HG02759 (cell line): ENCODE results near the gene FOXP1.
"Not testable (repeated sequence)": the region's sequence is repeated elsewhere in the genome, so short reads cannot be mapped to it uniquely, and the experiment has no call there.

Experiments used
- ATAC-seq: cut with Tn5 transposase; IDR thresholded peaks from one replicate; pipeline ENCODE4 v1.9.1; 2021; ENCODE audit warnings: mild to moderate bottlenecking, moderate library complexity; ENCODE audit not compliant: unreplicated experiment

FOXP1 gene

DNA sequence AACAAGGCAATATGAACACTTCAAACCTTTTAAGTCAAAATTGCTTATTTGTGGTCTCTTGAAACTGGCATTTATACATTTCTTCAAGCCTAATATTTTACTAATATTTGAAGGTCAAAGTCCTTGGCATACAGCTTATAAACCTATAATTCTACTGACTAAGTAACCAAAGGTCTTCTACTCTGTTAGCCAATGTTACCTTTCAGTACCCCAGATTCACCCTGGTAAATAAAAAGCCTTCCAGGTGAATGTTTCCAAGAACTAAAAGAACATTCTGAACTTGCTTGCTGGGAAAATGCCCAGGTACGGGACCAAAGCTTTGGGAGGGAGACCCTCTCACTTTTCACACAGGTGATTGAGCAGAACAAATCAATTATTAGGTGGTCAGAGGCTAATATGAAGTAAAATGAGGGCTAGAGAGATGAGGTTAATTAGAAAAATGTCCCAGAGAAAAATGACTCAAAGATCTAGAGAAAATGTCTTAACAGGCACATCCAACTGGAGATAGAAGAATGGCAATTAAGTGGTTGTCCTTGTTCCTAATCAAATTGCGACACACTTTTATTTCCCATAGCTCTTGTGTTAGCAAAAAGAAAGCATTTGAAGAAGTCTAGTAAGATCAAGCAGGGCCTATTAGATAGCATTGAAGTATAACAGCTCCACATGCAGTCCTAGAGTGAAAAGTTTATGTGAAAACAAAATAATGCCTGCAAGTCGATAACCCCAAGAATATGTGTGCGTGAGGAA is 232.0 kb downstream of the FOXP1 start:
- no peak for ATAC-seq

DNA sequence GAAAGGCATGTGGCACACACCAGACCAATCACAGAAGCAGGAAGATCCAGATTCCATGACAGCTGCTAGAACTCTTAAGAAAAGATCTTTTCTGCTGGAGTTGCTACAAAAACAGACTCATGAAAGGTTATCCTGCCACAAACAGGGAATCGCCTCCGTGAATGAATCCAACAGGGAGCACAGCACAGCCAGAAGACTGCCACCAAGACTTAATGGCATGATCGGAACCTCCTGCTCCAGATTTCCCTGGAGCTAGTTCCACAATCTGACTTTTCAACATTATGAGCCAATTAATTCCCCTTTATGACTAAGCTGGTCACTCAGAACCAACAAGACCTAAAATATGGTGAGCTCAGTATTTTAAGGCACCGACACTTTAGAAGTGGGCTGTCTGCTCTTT is 232.5 kb downstream of the FOXP1 start:
- no peak for ATAC-seq

GRCh38 chr3:71348831-71349230 is 234.7 kb downstream of the FOXP1 start:
- ATAC-seq = no peak

DNA sequence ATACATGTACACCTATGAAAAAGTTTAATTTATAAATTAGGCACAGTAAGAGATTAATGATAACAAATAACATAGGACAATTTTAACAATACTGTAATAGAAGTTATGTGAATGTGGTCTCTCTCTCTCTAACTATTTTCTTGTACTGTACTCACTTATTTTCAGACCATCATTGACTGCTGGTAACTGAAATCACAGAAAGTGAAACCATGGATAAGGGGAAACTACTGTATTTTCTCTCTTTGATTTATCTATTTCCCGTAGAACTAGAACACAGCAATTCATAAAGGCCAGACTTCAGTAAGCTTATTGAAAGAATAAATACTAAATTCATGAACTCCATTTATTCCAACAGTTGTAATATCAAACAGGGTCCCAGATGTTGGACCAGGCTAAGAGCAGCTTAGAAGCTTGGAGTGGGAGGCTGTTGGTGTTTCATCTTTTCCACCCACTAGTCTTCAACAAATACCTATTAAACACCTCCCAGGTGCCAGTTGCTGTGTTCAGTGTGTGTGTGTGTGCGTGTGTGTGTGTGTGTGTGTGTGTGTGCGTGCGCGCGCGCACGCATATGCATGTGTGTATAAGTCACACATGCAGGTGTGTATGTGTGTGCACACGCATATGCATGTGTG is 235.4 kb downstream of the FOXP1 start:
- ATAC-seq = no peak

GRCh38 chr3:71346061-71346460 is 237.5 kb downstream of the FOXP1 start:
- no peak for ATAC-seq

- no peak for ATAC-seq
Measured at GRCh38 chr3:71345429-71346040, 238.0 kb downstream of the FOXP1 start.

- ATAC-seq = no peak
Measured at GRCh38 chr3:71341721-71342120, 241.8 kb downstream of the FOXP1 start.

GRCh38 chr3:71339049-71339448 is 244.5 kb downstream of the FOXP1 start:
- no peak for ATAC-seq

DNA sequence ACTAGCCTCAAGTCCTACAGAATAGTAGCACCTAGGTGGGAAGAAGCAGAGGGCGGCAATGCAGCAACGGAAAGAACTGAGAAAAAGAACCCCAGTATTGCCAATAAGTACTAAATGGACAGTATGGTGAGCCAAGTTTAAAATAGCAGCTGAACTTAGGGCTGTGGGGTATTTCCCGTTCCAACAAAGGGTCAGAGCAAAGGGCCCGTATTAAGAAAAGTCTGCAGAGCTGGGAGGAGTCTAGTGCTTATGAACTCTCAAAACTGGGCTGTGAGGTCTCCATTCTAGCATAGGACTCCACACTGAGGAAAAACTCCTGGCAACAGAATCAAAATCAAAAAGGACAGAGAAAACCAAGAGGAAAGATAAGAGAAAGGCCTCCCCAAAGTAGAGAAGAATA is 250.7 kb downstream of the FOXP1 start:
- no peak for ATAC-seq

GRCh38 chr3:71330909-71331308 is 252.6 kb downstream of the FOXP1 start:
- no peak for ATAC-seq

DNA sequence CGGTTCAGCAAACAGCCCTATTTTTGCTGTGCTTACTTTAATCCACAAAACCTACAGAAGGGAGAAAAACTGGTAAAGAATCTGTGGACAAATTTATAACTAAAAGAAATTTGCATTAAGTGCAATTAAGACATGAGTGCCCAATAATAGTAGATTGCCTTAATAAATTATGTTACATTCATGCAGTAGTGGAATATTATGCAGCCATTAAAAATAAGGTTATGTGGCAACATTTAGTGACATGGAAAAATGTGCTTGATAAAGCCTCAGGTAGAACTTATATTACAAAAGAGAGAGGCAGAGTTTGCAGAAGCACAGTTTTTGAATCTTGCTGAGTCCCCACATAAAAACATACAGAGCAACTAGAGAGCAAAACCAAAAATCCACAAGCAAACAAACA is 253.0 kb downstream of the FOXP1 start:
- ATAC-seq = no peak

DNA sequence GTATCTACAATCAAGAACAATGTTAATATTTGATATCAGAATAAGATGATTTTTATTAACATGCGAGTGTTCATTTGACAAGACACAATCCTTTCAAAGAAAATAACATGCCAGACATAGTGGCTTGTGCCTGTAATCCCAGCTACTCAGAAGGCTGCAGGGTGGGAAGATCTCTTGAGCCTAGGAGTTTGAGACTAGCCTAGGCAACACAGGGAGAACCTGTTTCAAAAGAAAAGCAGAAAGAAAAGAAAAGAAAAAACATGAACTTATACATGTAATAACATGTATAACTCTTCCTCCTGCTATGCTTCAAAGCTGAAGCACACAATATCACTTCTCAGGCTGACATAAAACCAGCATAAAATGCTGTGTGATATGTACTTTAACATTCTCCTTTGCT is 253.7 kb downstream of the FOXP1 start:
- ATAC-seq = no peak

- ATAC-seq = no peak
Measured at GRCh38 chr3:71328926-71329325, 254.6 kb downstream of the FOXP1 start.

GRCh38 chr3:71327936-71328335 is 255.6 kb downstream of the FOXP1 start:
- no peak for ATAC-seq

DNA sequence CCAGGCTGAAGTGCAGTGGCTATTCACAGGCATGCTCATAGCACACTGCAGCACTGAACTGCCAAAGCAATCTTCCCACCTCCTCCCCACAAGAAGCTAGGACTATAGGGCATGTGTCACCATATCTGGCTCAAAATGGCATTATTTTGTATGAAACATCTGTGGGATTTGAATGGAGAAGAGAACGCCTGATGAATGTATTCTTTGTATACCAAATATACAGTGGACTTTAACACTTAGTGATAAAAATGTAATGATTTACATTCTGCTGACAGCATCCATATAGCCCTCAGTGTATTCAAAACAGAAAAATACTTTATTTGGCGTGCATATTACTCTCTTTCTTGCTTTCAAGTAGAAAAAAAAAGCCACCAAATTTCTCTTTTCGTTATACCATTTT is 257.8 kb downstream of the FOXP1 start:
- no peak for ATAC-seq

GRCh38 chr3:71324224-71324623 is 259.3 kb downstream of the FOXP1 start:
- not testable (repeated sequence) for ATAC-seq

DNA sequence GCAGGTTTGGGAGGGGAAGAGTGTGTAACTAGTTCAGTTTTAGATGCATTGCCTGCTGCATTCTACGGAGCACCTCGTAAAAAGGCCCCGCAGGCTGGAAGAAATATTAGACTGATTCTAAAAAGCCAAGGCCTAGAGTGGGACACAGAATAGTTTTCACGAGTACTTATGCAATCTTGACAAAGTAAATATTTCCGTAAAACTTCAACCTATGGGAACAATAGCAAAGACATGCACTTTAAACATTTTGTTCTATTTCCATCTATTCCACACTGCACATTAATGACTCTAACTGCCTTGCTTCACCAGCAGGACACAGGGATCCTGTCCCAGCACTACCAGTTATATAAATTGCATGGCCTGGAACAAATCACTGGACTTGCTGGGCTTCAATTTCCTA is 260.0 kb downstream of the FOXP1 start:
- ATAC-seq = no peak

GRCh38 chr3:71322154-71322553 is 261.4 kb downstream of the FOXP1 start:
- ATAC-seq = no peak

- no peak for ATAC-seq
Measured at GRCh38 chr3:71319771-71320170, 263.8 kb downstream of the FOXP1 start.

DNA sequence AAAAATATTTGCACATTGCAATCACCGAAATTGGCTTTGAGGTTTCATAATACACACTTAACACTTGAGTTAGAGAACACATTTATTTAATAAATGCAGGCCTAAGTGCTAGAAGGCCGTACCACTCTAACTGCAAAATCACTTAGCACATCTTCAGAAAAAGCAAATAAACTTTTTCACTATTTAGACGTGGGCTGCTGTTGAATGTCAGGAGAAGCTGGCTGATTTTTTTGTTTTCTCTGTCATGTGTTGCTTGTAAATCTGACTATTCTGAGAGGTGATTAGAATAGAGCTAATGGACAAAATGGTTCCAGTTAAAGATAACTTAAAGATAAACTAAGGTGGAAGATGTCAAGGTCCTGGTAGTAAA is 265.1 kb downstream of the FOXP1 start:
- ATAC-seq = no peak

DNA sequence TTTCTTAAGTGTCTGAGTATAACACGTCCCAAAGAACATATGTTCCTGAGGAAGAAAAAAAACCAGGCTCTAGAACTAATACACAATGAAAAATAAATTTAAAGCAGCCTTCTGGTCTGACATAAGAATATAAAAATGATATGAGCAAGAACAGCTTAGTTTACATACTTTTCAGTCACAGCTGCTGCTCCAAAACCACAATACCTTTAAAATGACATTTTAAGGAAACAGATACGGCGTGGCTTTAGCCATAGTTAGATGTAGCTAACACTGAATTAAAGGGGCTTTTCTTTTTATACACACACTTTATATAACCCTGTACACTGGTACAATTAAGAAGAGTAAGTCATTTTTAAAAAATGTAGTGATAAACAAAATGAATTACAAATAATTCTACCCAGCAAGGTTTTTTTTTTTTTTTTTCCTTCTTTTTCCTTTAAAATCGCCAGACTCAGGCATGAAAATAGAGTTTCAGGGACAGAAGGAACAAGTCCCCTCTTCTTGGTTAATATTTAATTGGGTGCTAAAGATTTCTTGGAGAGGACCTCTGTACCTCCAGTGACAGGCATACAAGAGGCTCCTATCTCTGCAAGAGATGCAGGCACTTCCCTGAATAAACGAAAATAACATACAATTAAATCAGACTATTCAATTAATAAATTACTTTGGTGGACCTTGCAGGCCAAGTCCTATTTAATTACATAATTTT is 265.6 kb downstream of the FOXP1 start:
- no peak for ATAC-seq

DNA sequence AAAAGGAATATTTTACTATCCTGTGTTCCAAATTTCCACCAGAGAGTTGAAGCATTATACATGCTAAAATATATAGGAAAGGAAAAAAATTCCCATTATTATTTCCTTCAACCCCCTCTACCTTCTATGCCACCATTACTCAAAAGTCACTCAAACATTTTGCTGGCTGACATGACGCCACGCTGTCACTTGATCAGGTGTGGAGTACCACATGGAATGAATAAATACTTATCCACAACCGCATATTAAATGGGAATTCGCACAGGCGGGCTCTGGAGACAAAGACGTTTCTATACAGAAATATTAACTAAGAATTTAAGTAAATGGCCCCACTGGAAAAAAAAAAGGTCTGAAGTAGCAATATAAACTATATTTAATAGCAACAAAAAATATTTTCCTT is 266.4 kb downstream of the FOXP1 start:
- ATAC-seq = no peak
